ENCODE results near the gene PANX2.
"Not testable (repeated sequence)": the region's sequence is repeated elsewhere in the genome, so short reads cannot be mapped to it uniquely, and the experiment has no call there.

Gene PANX2

GRCh38 chr22:50170453-50171318, at the start of gene PANX2:
TSS of gene PANX2 (plus strand) at chr22:50170731. CDS start at chr22:50170731, 0 bp downstream.
- DNase-seq = peak; percentile 70

GRCh38 chr22:50121202-50121740, 49.3 kb upstream of the PANX2 start:
- DNase-seq = no peak

GRCh38 chr22:50123119-50123518, 47.4 kb upstream of the PANX2 start:
- DNase-seq = no peak

GRCh38 chr22:50125029-50125428, 45.5 kb upstream of the PANX2 start:
- DNase-seq = no peak

GRCh38 chr22:50129121-50129736, 41.3 kb upstream of the PANX2 start:
- DNase-seq = no peak

- DNase-seq = no peak
Observed at GRCh38 chr22:50131894-50132293, 38.6 kb upstream of the PANX2 start.

GRCh38 chr22:50134481-50134880, 36.0 kb upstream of the PANX2 start:
- no peak for DNase-seq

GRCh38 chr22:50136581-50137015, 33.9 kb upstream of the PANX2 start:
- peak; percentile 62 for DNase-seq

GRCh38 chr22:50137277-50137676, 33.3 kb upstream of the PANX2 start:
- DNase-seq = not testable (repeated sequence)

GRCh38 chr22:50138041-50138440, 32.5 kb upstream of the PANX2 start:
- DNase-seq = peak; percentile 29

- no peak for DNase-seq
Observed at GRCh38 chr22:50138988-50139387, 31.5 kb upstream of the PANX2 start.

GRCh38 chr22:50139843-50140415, 30.6 kb upstream of the PANX2 start:
- peak; percentile 96 for DNase-seq

- no peak for DNase-seq
Observed at GRCh38 chr22:50140615-50141014, 29.9 kb upstream of the PANX2 start.

- peak; percentile 37 for DNase-seq
Observed at GRCh38 chr22:50141462-50141861, 29.1 kb upstream of the PANX2 start.

- DNase-seq = peak; percentile 63
Observed at GRCh38 chr22:50141891-50142363, 28.6 kb upstream of the PANX2 start.

- DNase-seq = no peak
Observed at GRCh38 chr22:50143096-50143495, 27.4 kb upstream of the PANX2 start.

GRCh38 chr22:50144005-50144614, 26.4 kb upstream of the PANX2 start:
- DNase-seq = no peak

- no peak for DNase-seq
Observed at GRCh38 chr22:50145721-50146438, 24.7 kb upstream of the PANX2 start.

- no peak for DNase-seq
Observed at GRCh38 chr22:50146439-50147238, 23.9 kb upstream of the PANX2 start.

GRCh38 chr22:50147258-50148165, 23.0 kb upstream of the PANX2 start:
- not testable (repeated sequence) for DNase-seq

All from NCI-H69 (cell line).